ENCODE measurements around the gene SPATA31D4.

SPATA31D4 gene

GRCh38 chr9:81981883-81982282 lies 53.7 kb downstream of the SPATA31D4 start:
- no peak for DNase-seq (ENCODE audit: low spot score)
- TF ChIP-seq CTCF (IDR thresholded peaks at IDR 0.05) = no peak
- H3K4me3 ChIP-seq = no peak overlapping the region

More at GRCh38 chr9:81981883-81982282, 53.7 kb downstream of the SPATA31D4 start:
- no peak overlapping the region for H3K27ac ChIP-seq

Data from coronary artery (tissue), 2 donors.